H1 (cell line): Measurements from ENCODE around the gene TNRC6C. TPM values are rescaled to one million over a fixed set of nuclear protein-coding genes. Genes with fewer than 3 reads are reported as not detected.

ENCODE experiments used
- CTCF ChIA-PET: fragments of 300-600 bp; sonication (Branson Sonifier 250); formaldehyde crosslinking; loops from one replicate; lab custom pipeline; 2021; ENCODE audit not compliant: partially characterized antibody; lab: Charles Lee
- POLR2A ChIA-PET: fragments of 300-600 bp; sonication (Branson Sonifier 250); formaldehyde crosslinking; loops from one replicate; lab custom pipeline; 2021; ENCODE audit warnings: inconsistent platforms; ENCODE audit not compliant: partially characterized antibody; lab: Charles Lee
- DNase-seq, 2 experiments: peaks; one replicate each; pipeline versions ENCODE4 v3.0.0 to v3.0.0-alpha.2; 2010 to 2022; ENCODE audit warnings: low spot score in 2 of 2, low read depth in 1 of 2, mixed read lengths in 1 of 2
- FAIRE-seq: peaks from 2 replicates; lab custom pipeline; 2011; peaks lifted over from hg19 to GRCh38; lab: Jason Lieb, UNC
- H2AFZ ChIP-seq: 2 replicates; pipeline ENCODE4 v1.8.1; 2012; ENCODE audit warnings: low read length, inconsistent platforms
- H2AK5ac ChIP-seq: 2 replicates; pipeline ENCODE4 v1.6.1; 2013; ENCODE audit warnings: low read depth, low read length
- H2BK120ac ChIP-seq: replicated peaks from 2 replicates; pipeline ENCODE3; 2013; ENCODE audit warnings: low read depth, low read length, inconsistent platforms
- H2BK12ac ChIP-seq: 2 replicates; pipeline ENCODE4 v1.6.1; 2013; ENCODE audit warnings: low read depth, low read length
- H2BK15ac ChIP-seq: 2 replicates; pipeline ENCODE4 v1.6.1; 2013; ENCODE audit warnings: low read length
- H2BK20ac ChIP-seq: 2 replicates; pipeline ENCODE4 v1.6.1; 2013; ENCODE audit warnings: low read length
- H2BK5ac ChIP-seq: 2 replicates; pipeline ENCODE4 v1.6.1; 2013; ENCODE audit warnings: low read depth, low read length
- H3K14ac ChIP-seq: 2 replicates; pipeline ENCODE4 v1.6.1; 2013; ENCODE audit warnings: inconsistent platforms; ENCODE audit not compliant: insufficient read length
- H3K18ac ChIP-seq: 2 replicates; pipeline ENCODE4 v1.6.1; 2013; ENCODE audit warnings: low read length; ENCODE audit errors: extremely low read depth
- H3K23ac ChIP-seq: 2 replicates; pipeline ENCODE4 v1.6.1; 2013; ENCODE audit warnings: inconsistent platforms; ENCODE audit not compliant: insufficient read length
- H3K23me2 ChIP-seq: 2 replicates; pipeline ENCODE4 v1.6.1; 2013; ENCODE audit warnings: low read depth, low read length
- H3K27ac ChIP-seq: 2 replicates; pipeline ENCODE4 v1.6.1; 2011; ENCODE audit warnings: low read depth, low read length, inconsistent platforms
- H3K27me3 ChIP-seq, 4 experiments: replicated peaks in 1 of 4; 1 replicate in 1 of 4; 2 replicates in 3 of 4; pipeline versions ENCODE4 v1.6.1 to v1.8.1; 2011 to 2013; ENCODE audit warnings: low read length in 3 of 4, mild to moderate bottlenecking in 3 of 4, inconsistent platforms in 2 of 4, mixed read lengths in 2 of 4, moderate library complexity in 1 of 4; ENCODE audit not compliant: control insufficient read depth in 3 of 4, insufficient read depth in 3 of 4; ENCODE audit errors: extremely low read depth in 1 of 4
- H3K36me3 ChIP-seq, 4 experiments: 2 replicates each; pipeline versions ENCODE4 v1.6.1 to v1.8.1; 2011 to 2013; ENCODE audit warnings: mild to moderate bottlenecking in 4 of 4, low read length in 3 of 4, moderate library complexity in 2 of 4, control low read depth in 1 of 4, inconsistent platforms in 1 of 4; ENCODE audit not compliant: insufficient read depth in 4 of 4, control insufficient read depth in 2 of 4
- H3K4ac ChIP-seq: replicated peaks from 2 replicates; pipeline ENCODE3; 2013; ENCODE audit warnings: low read length, low read depth, mixed read lengths, inconsistent platforms; ENCODE audit not compliant: insufficient read length
- H3K4me1 ChIP-seq, 4 experiments: replicated peaks in 1 of 4; 1 replicate in 1 of 4; 2 replicates in 3 of 4; pipeline versions ENCODE4 v1.6.1 to v1.8.1; 2011 to 2013; ENCODE audit warnings: low read length in 3 of 4, inconsistent platforms in 2 of 4, mixed read lengths in 1 of 4; ENCODE audit not compliant: insufficient read depth in 4 of 4, control insufficient read depth in 3 of 4
- H3K4me2 ChIP-seq, 2 experiments: 2 replicates each; pipeline versions ENCODE4 v1.6.1 to v1.8.1; 2011 to 2013; ENCODE audit warnings: low read depth in 2 of 2, low read length in 2 of 2, control low read depth in 1 of 2, inconsistent platforms in 1 of 2, mild to moderate bottlenecking in 1 of 2; ENCODE audit not compliant: insufficient read depth in 1 of 2
- H3K4me3 ChIP-seq, 4 experiments: fragments of 200-600, 300-600 bp in 1 of 4; sonication (generic), shearing (Covaris generic), sonication (Bioruptor Twin) in 1 of 4; 2 replicates each; pipeline versions ENCODE4 v1.5.1 to v1.8.1; 2011 to 2016; ENCODE audit warnings: low read length in 4 of 4, low read depth in 3 of 4, control low read depth in 2 of 4, inconsistent platforms in 2 of 4, mild to moderate bottlenecking in 2 of 4, mixed read lengths in 1 of 4, moderate library complexity in 1 of 4; ENCODE audit not compliant: insufficient read depth in 2 of 4; ENCODE audit errors: extremely low read depth in 1 of 4
- H3K56ac ChIP-seq: replicated peaks from 2 replicates; pipeline ENCODE3; 2013; ENCODE audit warnings: low read depth, mild to moderate bottlenecking, mixed read lengths, low read length, inconsistent platforms; ENCODE audit not compliant: insufficient read length
- H3K79me1 ChIP-seq: 2 replicates; pipeline ENCODE4 v1.6.1; 2013; ENCODE audit warnings: low read depth, low read length, control low read depth
- H3K79me2 ChIP-seq, 2 experiments: 2 replicates each; pipeline versions ENCODE4 v1.6.1 to v1.8.1; 2012 to 2013; ENCODE audit warnings: low read length in 2 of 2, mild to moderate bottlenecking in 2 of 2, inconsistent platforms in 1 of 2; ENCODE audit not compliant: insufficient read depth in 2 of 2, control insufficient read depth in 1 of 2
- H3K9ac ChIP-seq, 4 experiments: replicated peaks in 1 of 4; 1 replicate in 1 of 4; 2 replicates in 3 of 4; pipeline versions ENCODE4 v1.6.1 to v1.8.1; 2011 to 2013; ENCODE audit warnings: low read depth in 3 of 4, low read length in 3 of 4, control low read depth in 2 of 4, mild to moderate bottlenecking in 2 of 4, moderate library complexity in 2 of 4, inconsistent platforms in 1 of 4; ENCODE audit errors: extremely low read depth in 1 of 4
- H3K9me3 ChIP-seq, 2 experiments: 2 replicates each; pipeline versions ENCODE4 v1.6.1 to v1.8.1; 2012 to 2013; ENCODE audit warnings: mild to moderate bottlenecking in 2 of 2, moderate library complexity in 2 of 2, control low read depth in 1 of 2, inconsistent platforms in 1 of 2, low read depth in 1 of 2, low read length in 1 of 2, mixed read lengths in 1 of 2; ENCODE audit not compliant: insufficient read depth in 2 of 2
- H4K20me1 ChIP-seq, 2 experiments: replicated peaks in 1 of 2; 2 replicates each; pipeline versions ENCODE3 to v1.8.1; 2011 to 2013; ENCODE audit warnings: inconsistent platforms in 2 of 2, low read length in 2 of 2, mild to moderate bottlenecking in 1 of 2; ENCODE audit not compliant: insufficient read depth in 2 of 2, control insufficient read depth in 1 of 2
- H4K5ac ChIP-seq: 2 replicates; pipeline ENCODE4 v1.6.1; 2013; ENCODE audit warnings: low read length, low read depth, mixed read lengths, inconsistent platforms; ENCODE audit not compliant: insufficient read length
- H4K8ac ChIP-seq: 2 replicates; pipeline ENCODE4 v1.8.0; 2013; ENCODE audit warnings: mild to moderate bottlenecking, moderate library complexity, low read length, inconsistent platforms; ENCODE audit not compliant: insufficient read depth; ENCODE audit errors: extremely low read depth
- H4K91ac ChIP-seq: replicated peaks from 2 replicates; pipeline ENCODE3; 2013; ENCODE audit warnings: low read length, mixed read lengths, inconsistent platforms; ENCODE audit not compliant: insufficient read length
- HDAC6 ChIP-seq: IDR thresholded peaks from one replicate; pipeline ENCODE4 v1.7.1; 2012; ENCODE audit warnings: low read depth, mild to moderate bottlenecking, inconsistent platforms, low read length, moderate library complexity
- JUN ChIP-seq: IDR thresholded peaks from 2 replicates; pipeline ENCODE4 v1.6.1; 2011; ENCODE audit warnings: low read depth, mild to moderate bottlenecking, improper control_type of control experiment, low read length
- POLR2AphosphoS5 ChIP-seq: IDR thresholded peaks from 2 replicates; pipeline ENCODE4 v1.6.1; 2011; ENCODE audit warnings: low read depth, low read length
- WGBS, 2 experiments: shearing (Covaris generic) in 1 of 2; methylation state at CpG; one replicate each; pipeline versions ENCODE4 v1.1.6 to v1.1.7; 2013 to 2015; ENCODE audit warnings: low lambda C conversion rate in 2 of 2, mixed read lengths in 2 of 2, inconsistent platforms in 1 of 2, low coverage in 1 of 2, missing lambda C conversion rate in 1 of 2; ENCODE audit not compliant: insufficient replicate concordance in 2 of 2, insufficient coverage in 1 of 2, insufficient read length in 1 of 2; ENCODE audit errors: extremely low coverage in 1 of 2, missing lambda C conversion rate in 1 of 2; 5-methylcytosine and 5-hydroxymethylcytosine counted together
- polyA plus RNA-seq, 7 experiments: library from polyadenylated mRNA; depleted of rRNA in 3 of 7; stranded (reverse) in 5 of 7; unstranded in 2 of 7; fragments of >200 nt in 5 of 7; fragments of 200-250 nt in 2 of 7; gene quantifications; 1 replicate in 5 of 7; 2 replicates in 1 of 7; 4 replicates in 1 of 7; pipeline versions ENCODE4 v1.2.1 to v1.2.3, GENCODE V29; 2011 to 2013; ENCODE audit warnings: missing spikeins in 2 of 7, mixed read lengths in 2 of 7
- total RNA-seq: library from RNA; stranded (reverse); fragmentation: NEBNext Ultra II Directional; extraction: Animal tissue kit (Norgen Biotek cat#: 25700); gene quantifications from 2 replicates; pipeline ENCODE4 v1.2.1, GENCODE V29; 2021
- TF ChIP-seq, protein P1 (sequence below): IDR thresholded peaks from 2 replicates; pipeline ENCODE4 v1.6.1; 2012; ENCODE audit warnings: inconsistent platforms
- TF ChIP-seq, protein P2 (sequence below): IDR thresholded peaks from 2 replicates; pipeline ENCODE4 v1.6.1; 2012; ENCODE audit warnings: low read length, inconsistent platforms
- TF ChIP-seq, protein P3 (sequence below), 3 experiments: IDR thresholded peaks; 1 replicate in 2 of 3; 2 replicates in 1 of 3; pipeline versions ENCODE4 v1.5.1 to v1.6.1; 2011; ENCODE audit warnings: low read length in 3 of 3, mild to moderate bottlenecking in 3 of 3, inconsistent platforms in 2 of 3, low read depth in 1 of 3, moderate library complexity in 1 of 3; ENCODE audit not compliant: insufficient read depth in 1 of 3; ENCODE audit errors: control extremely low read depth in 1 of 3

TNRC6C gene
- total and polyA plus RNA-seq, 2 of the 8 experiments (the other 6 are each of a cell fraction or from before 2014, with no cell fraction given), result 2.8 to 28.9 TPM

DNA sequence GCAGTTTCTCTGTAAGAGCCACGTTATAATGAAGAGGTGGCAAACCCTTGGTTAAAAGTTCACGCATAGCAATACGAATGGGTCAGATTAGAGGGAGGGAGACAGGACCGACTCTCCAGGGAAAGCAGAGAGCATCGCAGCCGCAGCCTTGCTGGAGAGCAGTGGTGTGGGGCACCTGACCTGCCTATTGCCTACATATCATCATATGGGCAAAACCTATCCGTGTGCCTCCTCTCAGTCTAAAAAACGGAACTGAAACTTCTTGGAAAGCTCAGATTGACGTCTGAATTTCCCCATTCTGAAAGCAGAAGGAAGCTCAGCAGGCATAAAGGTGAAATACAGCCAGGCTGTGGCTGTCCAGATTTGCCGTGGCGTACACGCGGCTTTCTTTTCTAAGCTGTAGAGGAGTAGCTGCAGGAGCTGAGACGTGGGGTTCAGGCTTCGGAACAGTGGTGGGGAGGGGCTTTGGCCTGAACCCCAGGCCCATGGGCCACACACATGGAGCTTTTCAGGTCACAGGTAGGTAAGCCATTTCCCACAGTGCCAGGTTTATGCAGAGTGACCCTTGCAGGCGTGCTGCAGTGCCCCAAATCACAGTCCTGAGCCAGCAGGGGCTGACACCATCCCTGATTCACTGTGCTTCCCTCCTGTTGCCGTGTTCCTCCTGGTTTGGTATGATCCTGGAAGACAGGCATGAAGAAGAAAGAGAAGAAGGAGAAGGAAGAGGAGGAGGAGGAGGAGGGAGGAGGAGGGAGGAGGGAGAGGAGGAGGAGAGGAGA, 41.6 kb upstream of the TNRC6C start:
- Histone ChIP-seq H4K5ac (no peak overlapping the region), H4K91ac (no peak overlapping the region), H3K14ac (no peak overlapping the region), H3K23me2 (0 out of 2 replicates have a peak, but pooled peaks cover 2% of the 10 kb centered on the region), H3K79me1 (no peaks in the 10 kb centered on the region), H3K4me3 (no peak overlapping the region), H2AFZ (no peak overlapping the region), H3K27me3 (no peaks in the 10 kb centered on the region; a peak in 1 of 7 replicates), H3K23ac (no peak overlapping the region), H3K4me1 (peaks cover 0 to 3% (median 0%) of the 10 kb centered on the region in 4 experiments; a peak in 1 of 7 replicates), H3K36me3 (no peaks in the 10 kb centered on the region), H2BK20ac (no peak overlapping the region), H3K56ac (no peak overlapping the region), H3K18ac (0 out of 2 replicates have a peak overlapping the region, but pooled peaks have one; percentile 9), H3K4ac (no peak overlapping the region), H3K27ac (no peak overlapping the region), H3K79me2 (no peaks in the 10 kb centered on the region), H3K4me2 (no peak overlapping the region), H4K8ac (no peak overlapping the region), H3K9me3 (peaks cover 0 to 3% of the 10 kb centered on the region in 2 experiments; a peak in 1 of 4 replicates), H2BK12ac (0 out of 2 replicates have a peak overlapping the region, but pooled peaks have one; percentile 1), H2AK5ac (no peak overlapping the region), H4K20me1 (no peaks in the 10 kb centered on the region), H2BK120ac (no peak overlapping the region), H2BK15ac (0 out of 2 replicates have a peak overlapping the region, but pooled peaks have one; percentile 20), H2BK5ac (no peak overlapping the region), H3K9ac (no peak overlapping the region)
- DNase-seq, result no peak
- FAIRE-seq, result no peak
- 78% methylated on average over 17 of the region's 17 CpGs; no CpG with 5 or more reads in 1 of the 2 experiments for WGBS, 2 experiments
- ChIA-PET CTCF (interaction anchor here (0.7 to 5.4 kb wide), 12 partner anchors 9 to 103 kb away, joined by 3 to 42 read pairs (median 3); no protein-coding TSS in a partner anchor), POLR2A (interaction anchor here (1.3 to 1.8 kb wide), 2 partner anchors 40 to 42 kb away, joined by 5 to 6 read pairs; partner anchors contain the start of gene TNRC6C)
- TF ChIP-seq, protein P1, sequence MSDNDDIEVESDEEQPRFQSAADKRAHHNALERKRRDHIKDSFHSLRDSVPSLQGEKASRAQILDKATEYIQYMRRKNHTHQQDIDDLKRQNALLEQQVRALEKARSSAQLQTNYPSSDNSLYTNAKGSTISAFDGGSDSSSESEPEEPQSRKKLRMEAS, result no peak
- no peak for TF ChIP-seq JUN
- no peak for TF ChIP-seq POLR2AphosphoS5
- TF ChIP-seq, protein P2, sequence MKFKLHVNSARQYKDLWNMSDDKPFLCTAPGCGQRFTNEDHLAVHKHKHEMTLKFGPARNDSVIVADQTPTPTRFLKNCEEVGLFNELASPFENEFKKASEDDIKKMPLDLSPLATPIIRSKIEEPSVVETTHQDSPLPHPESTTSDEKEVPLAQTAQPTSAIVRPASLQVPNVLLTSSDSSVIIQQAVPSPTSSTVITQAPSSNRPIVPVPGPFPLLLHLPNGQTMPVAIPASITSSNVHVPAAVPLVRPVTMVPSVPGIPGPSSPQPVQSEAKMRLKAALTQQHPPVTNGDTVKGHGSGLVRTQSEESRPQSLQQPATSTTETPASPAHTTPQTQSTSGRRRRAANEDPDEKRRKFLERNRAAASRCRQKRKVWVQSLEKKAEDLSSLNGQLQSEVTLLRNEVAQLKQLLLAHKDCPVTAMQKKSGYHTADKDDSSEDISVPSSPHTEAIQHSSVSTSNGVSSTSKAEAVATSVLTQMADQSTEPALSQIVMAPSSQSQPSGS, result no peak
- TF ChIP-seq, protein P3, sequence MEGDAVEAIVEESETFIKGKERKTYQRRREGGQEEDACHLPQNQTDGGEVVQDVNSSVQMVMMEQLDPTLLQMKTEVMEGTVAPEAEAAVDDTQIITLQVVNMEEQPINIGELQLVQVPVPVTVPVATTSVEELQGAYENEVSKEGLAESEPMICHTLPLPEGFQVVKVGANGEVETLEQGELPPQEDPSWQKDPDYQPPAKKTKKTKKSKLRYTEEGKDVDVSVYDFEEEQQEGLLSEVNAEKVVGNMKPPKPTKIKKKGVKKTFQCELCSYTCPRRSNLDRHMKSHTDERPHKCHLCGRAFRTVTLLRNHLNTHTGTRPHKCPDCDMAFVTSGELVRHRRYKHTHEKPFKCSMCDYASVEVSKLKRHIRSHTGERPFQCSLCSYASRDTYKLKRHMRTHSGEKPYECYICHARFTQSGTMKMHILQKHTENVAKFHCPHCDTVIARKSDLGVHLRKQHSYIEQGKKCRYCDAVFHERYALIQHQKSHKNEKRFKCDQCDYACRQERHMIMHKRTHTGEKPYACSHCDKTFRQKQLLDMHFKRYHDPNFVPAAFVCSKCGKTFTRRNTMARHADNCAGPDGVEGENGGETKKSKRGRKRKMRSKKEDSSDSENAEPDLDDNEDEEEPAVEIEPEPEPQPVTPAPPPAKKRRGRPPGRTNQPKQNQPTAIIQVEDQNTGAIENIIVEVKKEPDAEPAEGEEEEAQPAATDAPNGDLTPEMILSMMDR (IDR thresholded peaks at IDR 0.05; ENCODE audit: control extremely low read depth in 1 of 3, insufficient read depth in 1 of 3, low read depth in 1 of 3, low read length in 3 of 3), result no peak
- TF ChIP-seq HDAC6, result no peak
